Heart left ventricle (tissue), 16 donors: ENCODE measurements around the gene ARFIP1. TPM values are rescaled to one million over a fixed set of nuclear protein-coding genes. Genes with fewer than 3 reads are reported as not detected.

Experiments used
- ATAC-seq, 4 donors: fragments of 200-7000 bp; cut with Tn5 transposase; one replicate each; pipeline ENCODE4 v1.9.1; 2020 to 2022; ENCODE audit warnings: moderate library complexity in 4 of 4, mild to moderate bottlenecking in 3 of 4, moderate number of reproducible peaks in 1 of 4
- DNase-seq, 5 donors: peaks; one replicate each; pipeline ENCODE4 v3.0.0-alpha.2; 2020
- H3K27ac ChIP-seq, 12 donors: fragments of 200-600 bp; sonication (generic) in 4 of 12; one replicate each; pipeline versions ENCODE4 v1.5.0 to v1.8.0; 2016 to 2022; ENCODE audit warnings: mild to moderate bottlenecking in 2 of 12
- H3K27me3 ChIP-seq, 9 donors: fragments of 200-600 bp; sonication (generic) in 2 of 9; one replicate each; pipeline versions ENCODE4 v1.5.1 to v1.8.0; 2016 to 2022; ENCODE audit warnings: mild to moderate bottlenecking in 3 of 9
- H3K36me3 ChIP-seq, 9 donors: fragments of 200-600 bp; sonication (generic) in 2 of 9; one replicate each; pipeline versions ENCODE4 v1.5.0 to v1.8.0; 2018 to 2022; ENCODE audit warnings: mild to moderate bottlenecking in 2 of 9
- H3K4me1 ChIP-seq, 12 donors: fragments of 200-600 bp; sonication (generic) in 4 of 12; one replicate each; pipeline versions ENCODE4 v1.5.0 to v1.8.0; 2016 to 2022; ENCODE audit warnings: mild to moderate bottlenecking in 3 of 12
- H3K4me3 ChIP-seq, 12 donors: fragments of 200-600 bp; sonication (generic) in 4 of 12; one replicate each; pipeline versions ENCODE4 v1.5.0 to v1.8.0; 2017 to 2022; ENCODE audit warnings: mild to moderate bottlenecking in 9 of 12, moderate library complexity in 4 of 12
- H3K9me3 ChIP-seq, 12 donors: fragments of 200-600 bp; sonication (generic) in 4 of 12; one replicate each; pipeline versions ENCODE4 v1.5.0 to v1.8.0; 2016 to 2022; ENCODE audit warnings: mild to moderate bottlenecking in 1 of 12
- CTCF ChIP-seq, 12 donors: fragments of 200-600 bp; sonication (generic) in 4 of 12; IDR thresholded peaks; one replicate each; pipeline versions ENCODE4 v1.5.0 to v1.8.0; 2018 to 2022; ENCODE audit warnings: antibody characterized with exemption in 12 of 12, mild to moderate bottlenecking in 5 of 12
- POLR2A ChIP-seq, 2 donors: fragments of 450-650 bp; IDR thresholded peaks; one replicate each; pipeline ENCODE4 v1.6.1; 2017; ENCODE audit warnings: antibody characterized with exemption in 2 of 2, mild to moderate bottlenecking in 2 of 2, moderate library complexity in 2 of 2
- WGBS, 4 donors: extraction: QIAGEN DNeasy Blood & Tissue Kit in 2 of 4; methylation state at CpG; one replicate each; pipeline versions ENCODE4 v1.1.5 to v1.1.7; 2013 to 2018; 5-methylcytosine and 5-hydroxymethylcytosine counted together
- intact Hi-C, 10 donors: fragments of 100-400 bp; cut with DNase I; formaldehyde crosslinking; loops; one replicate each; pipeline versions ENCODE4 v1.11.1 to v1.14.2; 2022
- polyA plus RNA-seq, 2 donors: library from polyadenylated mRNA; stranded (reverse); fragments of 200-250 nt; gene quantifications; one replicate each; pipeline ENCODE4 v1.2.3, GENCODE V29; 2013
- total RNA-seq, 9 donors: library from RNA; depleted of rRNA in 2 of 9; stranded (reverse); fragments of >200 nt in 2 of 9; fragmentation: NEBNext Ultra II Directional in 3 of 9; extraction: Animal tissue kit (Norgen Biotek cat#: 25700) in 3 of 9; gene quantifications; one replicate each; pipeline versions ENCODE4 v1.1.0 to v1.2.4, GENCODE V29; 2016 to 2023
- donor health status: ischemic (EF 13 %, LVEDD 7.1; RV severe dilation, severe dysfunction).
- donor health status: healthy with polysubstance abuse.
- donor health status: DM: no; HTN: yes; CAD: no.
- donor health status: DM: no; HTN: no; CAD: no.
- donor health status: ischemic (EF 25% LVEDD 6.9; RV normal size, moderate dysfunction).
- donor health status: ischemic (EF 25% LVEDD 5.7; RV mildly dilated, moderate dysfunction).
- donor health status: healthy.
- donor health status: DM: yes; HTN: yes; CAD: no.
- donor health status: ischemic (EF 35%, LVEDD 5.7; RV mildly dilated, moderate dysfunction).
- donor health status: nonischemic (EF 11% LVEDD 7.7; RV severe dilation, severe dysfunction).
- donor health status: DM: yes; HTN: yes; CAD: no.
- donor health status: PGD.
- donor health status: ischemic (EF 29% LVEDD 5.4; RV normal size, mild dysfunction).
- donor health status: nonischemic (EF 23%, LVEDD 6.1; RV moderate dilation, normal function).

ARFIP1 gene
- total and polyA plus RNA-seq, 11 donors: 9.0 to 30.6 (median 11.8) TPM

GRCh38 chr4:152734699-152735050 is 45.1 kb upstream of the ARFIP1 start:
- H3K4me1 ChIP-seq: peaks cover 0 to 5% (median 0%) of the 10 kb centered on the region in 12 donors
- no peak overlapping the region for H3K4me3 ChIP-seq
- no peaks in the 10 kb centered on the region for H3K9me3 ChIP-seq
- intact Hi-C loops: loop anchor here (2.0 to 10.0 kb wide), 8 partner anchors 87 to 320 kb away; no protein-coding TSS in a partner anchor
- no peak for TF ChIP-seq CTCF (IDR thresholded peaks at IDR 0.05)
- no peak for TF ChIP-seq POLR2A (IDR thresholded peaks at IDR 0.05)
- 67 to 77% (median 72%) methylated on average over 3 of the region's 3 CpGs for WGBS, 4 donors
- H3K27me3 ChIP-seq: no peaks in the 10 kb centered on the region
- ATAC-seq (no peak), DNase-seq (no peak)
- no peak overlapping the region for H3K27ac ChIP-seq
- no peaks in the 10 kb centered on the region for H3K36me3 ChIP-seq

GRCh38 chr4:152735396-152735859 is 44.3 kb upstream of the ARFIP1 start:
- Histone ChIP-seq H3K4me1 (peaks cover 0 to 5% (median 0%) of the 10 kb centered on the region in 12 donors), H3K36me3 (no peaks in the 10 kb centered on the region), H3K9me3 (no peaks in the 10 kb centered on the region), H3K27me3 (no peaks in the 10 kb centered on the region), H3K4me3 (no peak overlapping the region), H3K27ac (no peak overlapping the region)
- peak in 2 of 4 donors; percentile 41 to 44 for ATAC-seq
- intact Hi-C loops: loop anchor here in 8 of 10 donors (2.0 to 10.0 kb wide), 7 partner anchors 91 to 321 kb away; no protein-coding TSS in a partner anchor
- no peak for TF ChIP-seq POLR2A (IDR thresholded peaks at IDR 0.05)
- TF ChIP-seq CTCF (IDR thresholded peaks at IDR 0.05): peak; percentile 42 to 71 (median 62)
- WGBS, 4 donors: 12 to 15% (median 13%) methylated on average over 2 of the region's 2 CpGs
- no peak for DNase-seq

- Histone ChIP-seq H3K27ac (no peak overlapping the region), H3K4me1 (peaks cover 0 to 5% (median 0%) of the 10 kb centered on the region in 12 donors), H3K36me3 (no peaks in the 10 kb centered on the region), H3K27me3 (no peaks in the 10 kb centered on the region), H3K9me3 (no peaks in the 10 kb centered on the region), H3K4me3 (no peak overlapping the region)
- WGBS, 4 donors: 53 to 57% (median 56%) methylated on average over 3 of the region's 3 CpGs
- ATAC-seq (no peak), DNase-seq (no peak)
- intact Hi-C loops: loop anchor here in 9 of 10 donors (2.0 to 10.0 kb wide), 7 partner anchors 91 to 321 kb away; no protein-coding TSS in a partner anchor
- TF ChIP-seq POLR2A (IDR thresholded peaks at IDR 0.05): no peak
- no peak for TF ChIP-seq CTCF (IDR thresholded peaks at IDR 0.05)
Measured at GRCh38 chr4:152735906-152736305, 43.8 kb upstream of the ARFIP1 start.

- DNase-seq (no peak), ATAC-seq (no peak)
- no peak overlapping the region for H3K27ac ChIP-seq
- H3K36me3 ChIP-seq: no peaks in the 10 kb centered on the region
- H3K4me3 ChIP-seq: no peak overlapping the region
- H3K27me3 ChIP-seq: no peaks in the 10 kb centered on the region
- H3K9me3 ChIP-seq: no peaks in the 10 kb centered on the region
- peaks cover 0 to 5% (median 0%) of the 10 kb centered on the region in 12 donors for H3K4me1 ChIP-seq
- no peak for TF ChIP-seq CTCF (IDR thresholded peaks at IDR 0.05)
- no peak for TF ChIP-seq POLR2A (IDR thresholded peaks at IDR 0.05)
- 51 to 65% (median 58%) methylated on average over 3 of the region's 3 CpGs for WGBS, 4 donors
- intact Hi-C loops: loop anchor here in 6 of 10 donors (5.0 to 10.0 kb wide), 6 partner anchors 94 to 324 kb away; no protein-coding TSS in a partner anchor
Measured at GRCh38 chr4:152738827-152739226, 40.9 kb upstream of the ARFIP1 start.
